NCI-H1930 (cell line): ENCODE measurements around the gene CADPS.
A peak's percentile ranks its signal among the peaks of the same experiment; 100 is the strongest.
"Not testable (repeated sequence)": the region's sequence is repeated elsewhere in the genome, so short reads cannot be mapped to it uniquely, and the experiment has no call there.

Experiments
- DNase-seq, 2 experiments: peaks; one replicate each; lab custom pipeline; 2025; lab: John Stamatoyannopoulos, UW

CADPS gene

DNA sequence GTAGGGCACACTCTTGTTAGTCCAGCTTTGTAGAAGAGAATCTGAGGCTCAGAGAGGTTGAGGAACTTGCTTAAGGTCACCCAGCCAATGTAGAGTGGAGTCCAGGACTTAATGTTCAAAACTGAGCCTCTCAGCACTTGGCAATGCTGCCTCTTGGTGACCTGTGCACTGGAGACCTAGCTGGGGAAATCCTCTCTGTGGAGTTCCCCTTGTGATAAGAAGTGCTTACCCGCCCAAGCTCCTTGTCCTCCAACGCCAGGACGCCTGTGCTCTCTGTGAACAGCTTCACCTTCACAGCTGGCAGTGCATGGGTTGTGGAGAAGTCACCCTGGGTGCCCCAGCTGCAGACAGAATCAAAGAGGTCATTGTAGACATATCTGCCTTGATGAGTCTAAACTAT, 282.8 kb downstream of the CADPS start:
- DNase-seq, result no peak

DNA sequence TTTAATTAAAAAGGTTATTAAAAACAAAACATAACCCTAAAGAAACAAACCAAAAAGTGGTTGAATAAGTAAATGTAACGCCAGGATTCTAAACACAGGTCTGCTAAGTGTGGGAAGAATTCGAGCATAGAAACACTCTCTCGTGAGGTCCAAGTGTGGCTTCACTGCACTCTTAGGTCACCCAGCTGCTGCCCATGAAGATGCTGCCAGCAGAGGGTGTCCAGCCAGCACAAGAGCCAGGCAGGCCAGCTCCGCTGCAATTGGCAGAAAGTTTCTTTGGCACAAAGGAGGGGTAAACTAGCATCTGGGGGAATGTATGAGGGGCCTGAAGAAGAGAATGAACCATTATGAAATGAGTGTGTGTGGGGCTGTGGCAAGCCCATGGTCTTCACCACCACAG, 286.1 kb downstream of the CADPS start:
- DNase-seq, result no peak

DNA sequence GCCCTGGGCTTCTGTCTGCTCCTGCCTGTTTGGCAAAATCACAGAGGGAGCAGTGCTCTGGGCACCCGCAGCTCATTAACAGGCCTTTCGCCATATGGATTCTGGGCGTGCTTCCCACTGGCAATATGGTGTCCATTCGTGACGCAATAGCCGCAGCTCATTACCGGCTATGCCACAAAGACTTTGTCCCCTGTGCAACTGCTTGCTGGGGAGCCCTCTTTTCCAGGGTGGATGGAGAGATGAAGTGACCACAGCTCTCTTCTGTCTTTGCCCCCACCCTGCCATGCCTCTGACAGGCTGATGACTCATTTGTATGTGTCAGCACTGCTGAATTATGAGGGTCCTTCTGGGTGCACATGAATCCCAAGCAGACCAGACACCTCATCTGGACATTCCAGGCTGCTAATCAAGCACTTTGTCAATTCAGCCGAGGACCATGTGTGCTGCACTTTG, 287.6 kb downstream of the CADPS start:
- no peak for DNase-seq

DNA sequence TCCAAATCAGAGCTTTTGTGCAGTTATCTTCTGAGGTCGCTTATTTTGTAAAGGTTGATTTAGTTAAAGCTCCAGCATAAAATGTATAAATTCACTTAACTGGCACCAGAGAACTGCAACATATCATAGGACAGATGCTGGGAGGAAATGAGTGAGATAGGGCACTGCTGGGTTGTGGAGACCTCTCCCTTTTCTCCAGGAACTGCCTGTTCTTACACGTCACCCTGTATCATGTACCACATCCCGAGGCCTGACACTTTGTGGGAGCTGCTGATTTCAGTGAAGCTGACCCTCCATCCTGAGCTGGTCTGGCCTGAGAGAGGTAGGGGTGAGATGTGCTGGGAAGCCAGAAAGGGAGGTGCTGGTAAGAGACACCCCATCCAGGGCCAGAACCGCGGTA, 288.0 kb downstream of the CADPS start:
- DNase-seq, result no peak

DNA sequence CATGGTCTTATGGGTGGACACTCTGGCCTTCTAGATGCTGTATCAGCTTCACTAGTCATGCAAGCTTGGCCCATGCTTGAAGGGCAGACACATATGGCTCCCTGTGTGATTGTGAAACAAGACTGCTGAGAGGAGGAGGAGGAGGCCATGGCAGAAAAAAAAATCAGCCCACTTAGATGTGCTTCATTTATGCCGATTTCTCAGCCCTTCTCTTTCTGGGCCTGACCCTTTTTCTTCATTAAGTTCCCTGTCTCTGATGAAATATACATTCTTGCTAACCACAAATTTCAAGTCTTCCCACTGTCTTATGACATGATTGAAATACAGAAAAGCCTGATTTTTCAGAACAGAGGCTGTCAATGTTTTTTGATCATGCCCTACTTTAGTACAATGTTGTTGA, 288.9 kb downstream of the CADPS start:
- no peak for DNase-seq

DNA sequence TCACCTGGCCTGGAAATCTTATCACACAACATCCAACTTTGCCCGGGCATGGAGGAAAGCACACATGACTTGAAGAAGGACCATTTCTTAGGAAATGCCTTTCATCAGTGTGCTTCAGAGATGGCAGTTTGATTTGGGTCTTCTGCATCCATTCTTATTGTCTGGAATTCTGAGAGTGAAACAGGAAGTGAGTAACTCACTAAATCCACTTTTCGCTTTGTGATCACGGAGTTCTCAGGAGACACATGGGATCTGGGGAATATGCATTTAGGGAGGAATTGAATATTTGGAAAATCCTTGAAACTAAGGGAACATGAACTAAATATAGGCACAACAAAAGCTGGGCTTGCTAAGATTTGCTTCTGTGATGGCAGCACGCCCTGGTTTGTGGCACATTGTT, 289.4 kb downstream of the CADPS start:
- DNase-seq, result no peak

DNA sequence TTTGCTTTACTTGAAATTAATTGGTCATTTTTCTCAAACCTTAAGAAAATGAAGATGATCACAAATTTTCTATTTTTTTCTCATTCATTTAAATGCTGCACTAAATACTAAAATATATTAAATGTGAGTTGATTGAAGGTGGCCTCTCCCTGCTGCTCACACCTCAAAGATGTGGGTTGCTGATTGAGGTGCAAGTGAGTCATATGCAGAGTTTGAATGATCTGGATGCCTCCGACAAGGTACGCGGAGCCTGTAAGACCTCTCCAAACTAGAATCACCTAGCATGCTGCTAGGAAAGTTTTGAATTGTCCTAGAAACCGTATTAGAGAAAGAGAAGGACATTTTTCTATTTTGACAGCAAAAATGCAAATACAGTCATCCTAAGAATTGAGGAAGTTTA, 290.6 kb downstream of the CADPS start:
- no peak for DNase-seq

DNA sequence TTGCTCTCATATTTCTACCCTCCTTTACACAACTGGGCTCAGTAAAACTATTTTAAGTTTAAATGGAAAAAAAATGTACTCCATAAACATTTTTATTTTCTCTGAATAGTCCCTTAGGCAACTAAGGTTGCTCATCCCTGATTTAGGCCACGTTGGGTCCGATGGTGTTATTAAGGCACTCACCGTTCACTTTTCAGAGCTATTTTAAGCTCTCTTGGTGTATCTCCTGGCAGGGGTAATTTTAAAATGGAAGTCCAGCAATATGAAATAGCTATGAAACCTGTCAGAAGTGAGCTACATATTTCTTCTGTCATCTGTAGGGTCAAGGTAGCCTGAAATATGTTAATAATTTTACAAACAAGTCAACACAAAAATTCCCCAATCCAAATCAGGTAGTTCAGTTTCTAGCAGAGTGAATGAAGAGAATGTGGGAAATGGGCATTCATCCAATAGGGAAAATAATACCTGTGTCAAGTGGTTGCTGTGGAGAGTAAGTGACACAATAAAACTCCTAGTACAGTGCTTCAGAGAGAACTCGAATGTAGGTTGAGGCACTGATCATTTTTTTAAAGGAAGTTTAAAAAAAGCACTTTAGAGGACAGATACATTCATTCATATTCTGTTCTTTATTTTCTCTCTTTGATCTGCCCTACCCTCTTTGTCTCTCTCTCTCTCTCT, 292.6 kb downstream of the CADPS start:
- DNase-seq, result no peak

DNA sequence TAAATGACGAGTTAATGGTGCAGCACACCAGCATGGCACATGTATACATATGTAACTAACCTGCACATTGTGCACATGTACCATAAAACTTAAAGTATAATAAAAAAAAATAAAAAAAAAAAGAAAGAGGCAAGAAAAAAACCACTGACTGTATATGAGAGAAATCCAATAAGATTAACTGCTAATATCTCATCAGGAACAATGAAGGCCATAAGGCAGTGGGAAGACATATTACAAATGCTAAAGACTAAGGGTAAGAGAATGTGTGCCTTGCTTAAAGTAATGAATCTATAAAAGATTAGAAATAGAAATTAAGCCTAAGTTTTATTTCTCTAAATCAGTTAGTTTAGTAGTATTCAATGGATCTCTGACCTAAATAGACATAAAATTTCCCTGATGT, 294.7 kb downstream of the CADPS start:
- not testable (repeated sequence) for DNase-seq

DNA sequence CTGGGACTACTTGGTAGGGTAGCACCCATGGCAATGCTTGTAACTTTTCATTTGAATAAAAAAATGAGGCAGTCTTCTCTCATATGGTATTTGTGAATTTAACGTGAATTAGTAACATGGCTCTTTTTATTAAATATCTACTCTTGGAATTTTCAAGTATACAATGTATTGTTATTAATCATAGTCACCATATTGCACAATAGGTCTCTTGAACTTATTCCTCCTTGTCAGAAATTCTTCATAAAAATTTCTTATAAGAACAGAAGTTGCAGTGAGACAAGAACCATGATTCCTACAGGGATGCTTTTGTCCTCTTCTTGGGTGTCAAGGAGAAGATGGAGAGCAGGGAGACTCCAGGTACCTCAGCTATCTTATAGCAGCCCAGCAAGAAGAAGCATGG, 298.1 kb downstream of the CADPS start:
- no peak for DNase-seq

DNA sequence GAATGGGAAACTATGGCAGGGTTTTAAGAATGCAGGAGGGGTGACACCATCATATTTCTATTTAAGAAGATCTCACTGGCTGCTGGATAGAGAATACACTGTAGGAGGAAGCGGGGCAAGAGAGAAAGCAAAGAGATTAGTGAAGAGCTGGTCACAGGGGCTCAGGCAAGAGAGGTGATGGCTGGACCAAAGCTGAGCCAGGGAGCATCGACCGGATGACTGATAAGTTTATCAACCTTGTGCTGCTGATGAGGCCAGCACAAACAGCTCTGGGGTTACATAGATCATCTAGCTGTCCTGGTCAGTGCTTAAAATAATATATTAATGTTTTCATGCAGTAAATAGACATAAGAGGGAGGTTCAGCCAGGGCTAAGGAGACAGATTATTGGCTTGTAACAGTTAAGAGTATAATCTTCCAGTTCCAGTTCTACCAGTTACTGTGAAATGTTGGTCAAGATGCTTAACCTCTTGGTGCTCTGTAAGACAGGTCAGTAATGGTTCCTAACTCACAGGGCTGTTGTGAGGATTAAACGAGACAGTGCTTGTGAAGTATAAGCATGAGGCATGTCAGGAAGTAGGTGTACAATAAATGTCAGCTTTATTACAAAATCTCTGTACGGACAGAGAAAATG, 300.8 kb downstream of the CADPS start:
- DNase-seq, result no peak

DNA sequence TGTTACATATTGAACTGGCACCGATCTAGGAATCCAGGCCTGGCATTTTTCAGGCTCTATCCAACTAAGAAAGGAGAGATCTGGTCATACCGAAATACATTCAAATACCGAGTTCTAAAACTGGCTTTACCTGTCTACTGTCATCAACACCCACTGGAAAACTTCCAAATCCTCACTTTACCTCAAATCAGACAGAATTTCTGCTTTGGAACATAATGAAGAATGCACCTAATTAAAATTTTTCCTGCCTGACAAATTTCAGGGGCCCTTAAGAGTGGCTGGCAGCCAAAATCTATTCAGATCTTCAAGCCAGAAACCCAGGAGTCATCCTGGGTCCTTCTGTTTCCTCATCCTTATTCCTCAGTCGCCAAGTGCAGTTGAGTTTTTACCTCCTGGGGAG, 303.3 kb downstream of the CADPS start:
- DNase-seq, result no peak

DNA sequence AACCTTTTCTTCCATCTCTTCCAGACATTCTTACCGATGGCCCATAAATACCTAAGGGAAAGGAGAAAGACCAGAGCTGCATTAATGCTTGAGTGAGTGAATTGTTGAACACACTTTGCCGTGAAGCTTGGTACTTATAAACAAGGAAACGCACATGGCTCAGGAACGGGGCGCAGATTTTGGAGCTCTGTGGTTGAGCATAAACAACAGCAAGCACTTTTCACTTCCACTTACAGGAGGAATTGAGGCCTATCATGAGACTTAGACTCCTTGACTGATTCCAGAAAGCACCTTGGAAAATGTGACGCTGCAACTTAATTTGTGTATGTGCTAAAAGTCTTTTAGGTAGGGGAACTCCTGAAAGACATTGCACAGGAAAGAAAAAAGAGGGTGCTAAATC, 304.3 kb downstream of the CADPS start:
- no peak for DNase-seq

DNA sequence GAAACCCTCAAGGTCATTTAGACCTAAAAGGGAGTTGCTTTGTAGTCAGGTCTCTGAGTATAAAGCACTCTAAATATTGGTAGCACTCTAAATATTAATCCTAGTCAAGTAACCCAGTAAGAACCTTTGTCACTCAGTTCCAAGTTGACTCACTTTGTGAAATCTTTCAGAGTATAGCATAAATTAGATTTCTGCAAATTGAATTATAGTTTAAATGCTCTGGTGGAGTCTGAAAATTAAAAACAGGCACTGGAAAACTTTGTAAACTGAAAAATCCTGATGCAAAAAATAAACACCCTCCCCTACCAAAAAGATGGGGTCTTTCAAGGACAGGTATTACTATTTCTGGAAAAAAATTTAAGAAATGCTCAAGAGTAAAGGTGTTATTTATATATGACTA, 305.6 kb downstream of the CADPS start:
- no peak for DNase-seq

DNA sequence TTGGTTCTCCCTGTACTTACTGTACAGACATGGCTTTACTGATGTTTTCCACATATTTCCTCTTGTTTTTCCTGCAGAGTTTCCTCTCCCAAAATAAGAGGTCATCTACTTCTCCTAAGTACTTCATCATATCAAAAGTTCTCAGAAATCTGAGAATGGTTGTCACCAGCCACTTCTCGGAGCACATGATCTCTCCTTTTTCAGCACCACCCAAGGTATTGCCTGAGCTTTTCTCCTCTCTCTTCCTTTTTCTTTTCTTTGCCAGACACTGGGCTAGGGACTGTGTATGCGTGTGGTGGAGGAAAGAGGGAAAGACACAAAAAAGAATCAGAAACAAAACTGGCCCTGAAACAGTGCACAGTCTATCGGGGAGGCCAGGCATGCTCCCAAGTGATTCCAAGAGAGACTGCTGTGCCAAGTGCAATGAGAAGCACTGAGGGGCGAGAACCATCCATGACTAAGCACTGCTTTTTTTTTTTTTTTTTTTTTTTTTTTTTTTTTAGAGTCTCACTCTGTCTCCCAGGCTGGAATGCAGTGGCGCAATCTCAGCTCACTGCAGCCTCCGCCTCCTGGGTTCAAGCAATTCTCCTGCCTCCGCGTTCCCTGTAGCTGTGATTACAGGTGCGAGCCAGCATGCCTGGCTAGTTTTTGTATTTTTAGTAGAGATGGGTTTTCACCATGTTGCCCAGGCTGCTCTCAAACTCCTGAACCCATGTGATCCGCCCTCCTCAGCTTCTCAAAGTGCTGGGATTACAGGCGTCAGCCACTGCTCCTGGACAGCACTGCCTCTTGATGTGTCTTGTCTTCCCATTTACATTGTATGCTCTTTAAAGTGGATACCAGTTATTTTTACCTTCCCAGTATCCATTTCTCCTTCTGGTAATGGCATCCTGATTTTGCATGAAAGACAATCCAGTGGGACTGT, 307.9 kb downstream of the CADPS start:
- DNase-seq, result no peak

DNA sequence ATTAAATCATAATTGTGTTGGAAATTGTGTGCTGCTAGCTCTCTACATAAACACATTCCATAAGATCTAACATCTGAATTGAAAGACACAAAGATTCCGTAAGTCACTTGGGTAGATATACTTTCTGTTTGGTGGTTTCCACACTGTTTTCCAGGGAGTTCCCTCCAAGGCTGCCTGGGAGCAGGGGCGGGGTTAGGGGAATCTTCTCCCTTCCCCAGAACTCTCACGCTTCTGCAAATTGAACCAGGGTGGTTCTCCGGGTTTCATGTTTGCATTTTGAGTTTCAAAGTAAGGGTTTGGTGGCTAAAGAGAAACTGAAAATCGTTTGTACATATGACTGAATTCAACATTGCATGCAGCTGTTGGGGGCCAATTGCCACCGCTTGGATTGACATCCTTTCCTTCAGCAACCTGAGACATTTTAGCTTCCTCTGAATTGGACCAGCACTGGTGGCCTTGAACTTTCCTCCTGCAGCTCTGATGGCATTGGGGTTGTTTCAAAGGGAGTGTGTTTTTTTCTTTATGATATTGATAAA, 309.1 kb downstream of the CADPS start:
- DNase-seq, result no peak

DNA sequence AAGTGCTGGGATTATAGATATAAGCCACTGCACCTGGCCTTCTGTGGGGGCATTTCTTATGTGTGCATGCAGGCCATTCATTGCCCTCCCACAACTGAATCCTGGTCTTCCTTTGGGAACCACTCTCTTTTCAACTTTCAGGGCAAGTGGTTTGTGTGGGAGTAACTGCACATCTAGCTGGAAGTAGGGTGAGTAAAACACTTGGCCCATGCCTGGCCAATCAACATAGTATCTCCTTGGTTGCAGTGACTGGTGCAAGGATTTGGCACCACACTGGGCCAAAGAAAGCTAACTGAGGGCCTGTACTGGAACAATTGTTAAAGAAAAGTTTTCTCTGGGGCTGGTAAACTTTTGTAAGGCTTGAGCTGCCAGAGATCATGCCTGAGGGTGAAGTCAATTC, 312.6 kb downstream of the CADPS start:
- DNase-seq, result no peak

DNA sequence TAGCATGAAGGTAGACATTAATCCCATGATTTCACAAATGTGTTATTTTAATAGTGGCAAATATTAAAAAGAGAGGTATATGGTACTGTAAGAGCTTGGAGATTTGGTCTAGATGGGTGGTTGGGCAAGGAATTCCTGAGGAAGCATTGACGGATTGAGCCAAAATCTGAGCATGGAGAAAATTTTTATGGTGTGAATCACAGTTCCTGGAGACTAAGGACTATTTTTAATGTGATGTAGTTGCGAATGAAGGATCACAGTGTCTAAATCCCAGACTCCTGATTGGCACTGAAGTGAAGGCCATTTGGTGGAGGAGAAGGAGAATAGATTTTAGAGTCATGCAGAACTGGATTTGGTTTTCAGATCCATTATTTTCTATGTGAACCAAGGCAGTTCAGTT, 313.2 kb downstream of the CADPS start:
- no peak for DNase-seq

DNA sequence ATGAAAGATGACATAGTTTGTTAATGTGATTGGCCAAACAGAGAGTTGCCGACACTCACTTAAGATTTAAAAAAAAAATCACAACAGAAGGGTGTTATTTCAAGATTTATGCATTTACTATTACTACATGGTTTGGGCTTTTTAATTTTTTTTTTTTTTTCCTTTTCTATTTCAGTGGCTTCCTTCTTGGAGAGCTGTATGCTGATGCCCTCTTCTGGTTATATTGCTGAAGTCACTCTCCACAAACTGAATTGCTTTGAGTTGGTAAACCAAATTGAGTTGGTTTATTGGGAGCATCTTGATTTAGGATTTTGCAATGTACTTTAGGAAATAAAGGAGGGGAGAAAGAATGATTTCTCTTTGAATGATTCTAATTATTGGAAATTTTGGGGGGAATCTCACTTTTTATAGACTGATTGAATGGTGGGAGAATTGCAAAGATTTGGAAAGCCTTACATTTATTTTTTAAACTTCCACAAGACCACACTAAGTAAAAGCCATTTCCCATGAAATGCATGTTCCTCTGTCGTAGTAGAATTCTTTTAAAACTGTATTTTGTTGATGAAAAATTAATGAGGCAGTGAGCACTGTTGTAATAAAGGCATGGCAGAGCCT, 315.3 kb downstream of the CADPS start:
- DNase-seq, result no peak

DNA sequence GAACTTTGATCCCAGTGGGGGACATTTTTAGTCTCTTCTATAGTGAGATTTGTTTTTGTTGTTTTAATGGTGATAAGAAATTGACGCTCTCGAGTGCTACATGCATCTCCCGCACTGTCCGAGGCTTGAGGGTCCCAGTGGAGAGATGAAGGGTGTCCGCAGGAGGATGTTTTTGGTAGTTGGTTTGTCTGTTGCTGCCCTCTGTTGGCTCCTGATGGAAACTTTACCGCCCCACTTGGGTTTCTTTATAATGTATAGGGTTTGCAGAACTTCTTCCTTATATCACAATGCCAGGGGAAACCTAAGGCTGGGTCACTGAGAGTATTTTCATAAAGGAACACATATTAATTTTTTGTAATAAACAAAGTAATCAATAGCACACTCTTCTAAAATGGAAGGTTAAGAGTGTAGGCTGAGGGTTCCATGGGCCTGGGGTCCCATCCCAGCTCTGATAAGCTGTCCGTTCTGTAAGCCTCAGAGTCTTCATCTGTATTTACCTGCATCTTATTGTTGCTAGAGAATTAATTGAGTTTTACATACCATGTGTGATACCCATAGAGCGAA, 316.6 kb downstream of the CADPS start:
- DNase-seq, result peak in 1 of 2 experiments; percentile 5

DNA sequence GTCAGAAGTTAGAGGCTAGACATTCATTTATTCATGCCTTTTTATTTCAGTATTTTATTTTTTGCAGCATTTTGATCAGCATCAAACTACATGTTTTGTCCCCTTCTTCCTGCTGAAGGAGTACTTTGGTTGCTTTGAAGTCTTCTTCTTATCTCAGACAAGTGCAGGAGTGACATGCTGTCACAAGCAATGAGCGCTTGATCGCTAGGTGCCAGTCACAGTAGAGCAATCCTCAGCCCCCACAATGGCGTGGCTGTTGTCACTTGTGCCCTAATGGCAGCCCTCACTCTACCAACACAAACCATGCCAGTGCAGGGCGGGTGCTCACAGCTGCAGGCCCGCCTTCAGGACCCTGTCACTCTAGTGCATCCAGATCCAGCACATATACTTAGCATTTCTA, 317.2 kb downstream of the CADPS start:
- DNase-seq, result no peak

DNA sequence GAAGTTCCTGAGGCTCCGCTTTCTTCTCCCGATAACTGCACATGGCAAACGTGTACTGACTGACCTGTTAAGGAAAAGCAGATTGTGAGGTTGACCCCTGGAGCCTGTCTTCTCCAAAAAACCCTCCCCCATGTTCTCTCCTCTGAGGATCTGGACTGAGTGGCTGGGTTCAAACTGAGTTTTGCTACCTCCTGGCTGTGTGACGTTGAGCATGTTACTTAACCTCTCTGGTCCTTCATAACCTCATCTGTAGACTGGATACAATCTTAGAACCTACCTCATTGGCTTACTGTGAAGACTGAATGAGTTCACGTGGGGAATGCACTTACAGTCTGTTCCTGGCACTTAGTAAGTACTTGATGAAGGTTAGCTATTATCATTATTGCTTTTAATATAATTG, 317.8 kb downstream of the CADPS start:
- DNase-seq, result no peak
